ENCODE measurements around the gene SELL.

GRCh38 chr1:169681140-169681539 is 30.3 kb downstream of the SELL start:
- TF ChIP-seq ETV6 (conservative IDR thresholded peaks at IDR 0.05 in 1 of 2, IDR thresholded peaks at IDR 0.05 in 1 of 2; ENCODE audit: borderline replicate concordance in 1 of 2, low read depth in 1 of 2) = no peak
- TF ChIP-seq CTCF (IDR thresholded peaks at IDR 0.05 in 2 of 3, conservative IDR thresholded peaks at IDR 0.05 in 1 of 3; ENCODE audit: control insufficient read depth in 2 of 3, extremely low read depth in 1 of 3, insufficient read depth in 1 of 3, low read depth in 3 of 3, low read length in 3 of 3) = no peak
- TF ChIP-seq EZH2 (IDR thresholded peaks at IDR 0.05; ENCODE audit: borderline replicate concordance, control insufficient read depth, low read depth, low read length) = no peak
- no peak for TF ChIP-seq YBX1 (IDR thresholded peaks at IDR 0.05)
- TF ChIP-seq BRCA1 (IDR thresholded peaks at IDR 0.05; ENCODE audit: low read depth, low read length) = no peak
- TF ChIP-seq JUND (IDR thresholded peaks at IDR 0.05; ENCODE audit: low read depth, low read length) = no peak
- no peak for TF ChIP-seq EP300 (IDR thresholded peaks at IDR 0.05; ENCODE audit: borderline replicate concordance in 1 of 2, control insufficient read depth in 1 of 2, low read depth in 2 of 2, low read length in 2 of 2)
- no peak for TF ChIP-seq BHLHE40 (IDR thresholded peaks at IDR 0.05; ENCODE audit: borderline replicate concordance in 1 of 2, low read depth in 2 of 2, low read length in 1 of 2)
- no peak for TF ChIP-seq RCOR1 (conservative IDR thresholded peaks at IDR 0.05; ENCODE audit: low read depth, low read length)
- TF ChIP-seq, protein P1, sequence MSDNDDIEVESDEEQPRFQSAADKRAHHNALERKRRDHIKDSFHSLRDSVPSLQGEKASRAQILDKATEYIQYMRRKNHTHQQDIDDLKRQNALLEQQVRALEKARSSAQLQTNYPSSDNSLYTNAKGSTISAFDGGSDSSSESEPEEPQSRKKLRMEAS (IDR thresholded peaks at IDR 0.05; ENCODE audit: low read depth, low read length) = no peak
- TF ChIP-seq RAD21 (IDR thresholded peaks at IDR 0.05; ENCODE audit: insufficient read depth, low read depth, low read length) = no peak
- no peak for TF ChIP-seq POLR2AphosphoS5 (IDR thresholded peaks at IDR 0.05; ENCODE audit: low read length)
- TF ChIP-seq TAF1 (IDR thresholded peaks at IDR 0.05; ENCODE audit: borderline replicate concordance, low read depth, low read length) = no peak
- no peak for TF ChIP-seq PAX5 (IDR thresholded peaks at IDR 0.05; ENCODE audit: borderline replicate concordance, low read depth, low read length)

All from GM12878 (cell line).